HG03108 (cell line): Measurements from ENCODE around the gene B4GALT3.
A peak's percentile ranks its signal among the peaks of the same experiment; 100 is the strongest.
"Not testable (repeated sequence)": the region's sequence is repeated elsewhere in the genome, so short reads cannot be mapped to it uniquely, and the experiment has no call there.

ENCODE experiments used
- ATAC-seq: cut with Tn5 transposase; IDR thresholded peaks from one replicate; pipeline ENCODE4 v1.9.1; 2021; ENCODE audit warnings: moderate library complexity; ENCODE audit not compliant: unreplicated experiment

The B4GALT3 gene

GRCh38 chr1:161177112-161177935 lies at the start of gene B4GALT3:
Gene B4GALT3 (minus strand): TSS chr1:161177507. CDS start chr1:161176060, 1,447 bp downstream.
- ATAC-seq: peak; percentile 59

GRCh38 chr1:161226759-161227158 lies 49.5 kb upstream of the B4GALT3 start:
- no peak for ATAC-seq

GRCh38 chr1:161226320-161226711 lies 49.0 kb upstream of the B4GALT3 start:
- no peak for ATAC-seq

GRCh38 chr1:161225534-161226319 lies 48.4 kb upstream of the B4GALT3 start, which contains the start of gene TOMM40L:
Gene TOMM40L (plus strand): TSS chr1:161226060. CDS start chr1:161226490, 430 bp downstream.
- peak; percentile 94 for ATAC-seq

GRCh38 chr1:161225178-161225533 lies 47.8 kb upstream of the B4GALT3 start:
- ATAC-seq: no peak

GRCh38 chr1:161224695-161225087 lies 47.4 kb upstream of the B4GALT3 start:
- not testable (repeated sequence) for ATAC-seq

- no peak for ATAC-seq
These were observed 46.7 kb upstream of the B4GALT3 start for GRCh38 chr1:161223805-161224694.

- no peak for ATAC-seq
These were observed 45.1 kb upstream of the B4GALT3 start for GRCh38 chr1:161222175-161223019.

GRCh38 chr1:161220002-161220401 lies 42.7 kb upstream of the B4GALT3 start:
- ATAC-seq: no peak

- no peak for ATAC-seq
These were observed 42.0 kb upstream of the B4GALT3 start for GRCh38 chr1:161219078-161219892.

GRCh38 chr1:161218301-161219077 lies 41.2 kb upstream of the B4GALT3 start:
- no peak for ATAC-seq

- ATAC-seq: no peak
These were observed 40.5 kb upstream of the B4GALT3 start for GRCh38 chr1:161217831-161218230.

- peak; percentile 87 for ATAC-seq
These were observed 39.8 kb upstream of the B4GALT3 start for GRCh38 chr1:161216945-161217712.

- no peak for ATAC-seq
These were observed 37.8 kb upstream of the B4GALT3 start, which contains the start of gene FCER1G for GRCh38 chr1:161215076-161215475. Gene FCER1G (plus strand): TSS chr1:161215295. CDS start chr1:161215322, 27 bp downstream.

- no peak for ATAC-seq
These were observed 37.1 kb upstream of the B4GALT3 start for GRCh38 chr1:161214369-161214768.

GRCh38 chr1:161209790-161210409 lies 32.6 kb upstream of the B4GALT3 start:
- no peak for ATAC-seq

- no peak for ATAC-seq
These were observed 29.9 kb upstream of the B4GALT3 start for GRCh38 chr1:161207173-161207572.
